B cell (primary cell): ENCODE data around the gene MYRIP. TPM values are rescaled to one million over a fixed set of nuclear protein-coding genes. Genes with fewer than 3 reads are reported as not detected.

Experiments
- ATAC-seq: fragments of 200-7000 bp; cut with Tn5 transposase; one replicate; pipeline ENCODE4 v1.10.0; 2021; ENCODE audit warnings: low read depth, mild to moderate bottlenecking, moderate number of reproducible peaks, moderate library complexity
- CTCF ChIA-PET: fragments of 350-600 bp; sonication (Branson Sonifier 250); formaldehyde crosslinking; loops from one replicate; lab custom pipeline; 2021; ENCODE audit warnings: antibody characterized with exemption, inconsistent platforms; lab: Charles Lee
- POLR2A ChIA-PET: fragments of 350-600 bp; sonication (Branson Sonifier 250); formaldehyde crosslinking; loops from one replicate; lab custom pipeline; 2021; ENCODE audit warnings: antibody characterized with exemption; lab: Charles Lee
- DNase-seq: peaks from one replicate; pipeline ENCODE4 v3.0.0; 2013
- H2AFZ ChIP-seq: 2 replicates; pipeline ENCODE4 v1.6.1; 2012; ENCODE audit warnings: mild to moderate bottlenecking, low read depth, low read length; ENCODE audit not compliant: insufficient read depth, poor library complexity, severe bottlenecking
- H3K27ac ChIP-seq, 2 donors: 1 replicate in 1 of 2; 2 replicates in 1 of 2; pipeline ENCODE4 v1.5.1; 2012 to 2013; ENCODE audit warnings: low read length in 2 of 2, mild to moderate bottlenecking in 2 of 2, moderate library complexity in 1 of 2
- H3K27me3 ChIP-seq, 4 experiments: fragments of 200-600 bp in 1 of 4; sonication (generic) in 1 of 4; replicated peaks in 1 of 4; 1 replicate in 2 of 4; 2 replicates in 2 of 4; pipeline versions ENCODE4 v1.6.1 to v1.7.0; 2013 to 2016; ENCODE audit warnings: low read length in 3 of 4, mild to moderate bottlenecking in 2 of 4, mixed read lengths in 1 of 4, moderate library complexity in 1 of 4; ENCODE audit not compliant: insufficient read depth in 4 of 4, control insufficient read depth in 3 of 4; ENCODE audit errors: control extremely low read depth in 1 of 4
- H3K36me3 ChIP-seq, 2 experiments: replicated peaks in 1 of 2; 1 replicate in 1 of 2; 2 replicates in 1 of 2; pipeline versions ENCODE4 v1.6.1 to v1.7.1; 2013; ENCODE audit warnings: low read length in 1 of 2; ENCODE audit not compliant: insufficient read depth in 2 of 2, control insufficient read depth in 1 of 2; ENCODE audit errors: control extremely low read depth in 1 of 2, extremely low read depth in 1 of 2
- H3K4me1 ChIP-seq, 2 donors: fragments of 200-600 bp in 1 of 2; sonication (generic) in 1 of 2; 1 replicate in 1 of 2; 2 replicates in 1 of 2; pipeline versions ENCODE4 v1.5.1 to v1.6.1; 2013 to 2017; ENCODE audit warnings: low read length in 2 of 2; ENCODE audit not compliant: control insufficient read depth in 2 of 2, insufficient read depth in 2 of 2
- H3K4me2 ChIP-seq: replicated peaks from 2 replicates; pipeline ENCODE3; 2012; ENCODE audit warnings: mild to moderate bottlenecking, low read depth, low read length; ENCODE audit not compliant: poor library complexity, severe bottlenecking
- H3K4me3 ChIP-seq, 5 experiments: fragments of 200-600 bp in 1 of 5; sonication (generic) in 1 of 5; 1 replicate in 3 of 5; 2 replicates in 2 of 5; pipeline versions ENCODE4 v1.5.1 to v1.7.0; 2011 to 2016; ENCODE audit warnings: low read length in 4 of 5, mild to moderate bottlenecking in 4 of 5, low read depth in 2 of 5, control low read depth in 1 of 5, moderate library complexity in 1 of 5; ENCODE audit not compliant: insufficient read depth in 1 of 5; ENCODE audit errors: control extremely low read depth in 1 of 5, extremely low read depth in 1 of 5
- H3K79me2 ChIP-seq: fragments of 200-600 bp; sonication (generic); one replicate; pipeline ENCODE4 v1.6.0; 2016; ENCODE audit warnings: low read length; ENCODE audit not compliant: control insufficient read depth, insufficient read depth
- H3K9ac ChIP-seq: fragments of 200-600 bp; sonication (generic); 2 replicates; pipeline ENCODE4 v1.6.1; 2017; ENCODE audit warnings: mild to moderate bottlenecking, low read length, moderate library complexity
- H3K9me3 ChIP-seq, 3 donors: one replicate each; pipeline versions ENCODE4 v1.6.1 to v1.7.1; 2013; ENCODE audit warnings: low read length in 2 of 3; ENCODE audit not compliant: control insufficient read depth in 2 of 3, insufficient read depth in 1 of 3; ENCODE audit errors: control extremely low read depth in 1 of 3
- H4K20me1 ChIP-seq: 2 replicates; pipeline ENCODE4 v1.6.0; 2012; ENCODE audit warnings: mild to moderate bottlenecking, low read length; ENCODE audit not compliant: insufficient read depth, control insufficient read depth, poor library complexity, severe bottlenecking
- H3K27ac Mint-ChIP-seq: one replicate; pipeline ENCODE4 v1.8.0; 2021; ENCODE audit warnings: mixed read lengths
- H3K27me3 Mint-ChIP-seq: one replicate; pipeline ENCODE4 v1.8.0; 2021; ENCODE audit warnings: mixed read lengths
- H3K4me1 Mint-ChIP-seq: one replicate; pipeline ENCODE4 v1.8.0; 2021; ENCODE audit warnings: mixed read lengths
- H3K4me3 Mint-ChIP-seq: one replicate; pipeline ENCODE4 v1.8.0; 2021; ENCODE audit warnings: mixed read lengths
- H3K9me3 Mint-ChIP-seq: one replicate; pipeline ENCODE4 v1.8.0; 2022; ENCODE audit warnings: mixed read lengths; ENCODE audit not compliant: insufficient read depth
- EZH2 ChIP-seq: IDR thresholded peaks from 2 replicates; pipeline ENCODE4 v1.6.1; 2012; ENCODE audit warnings: borderline replicate concordance, low read depth, mild to moderate bottlenecking, moderate library complexity, low read length; ENCODE audit not compliant: insufficient read depth, poor library complexity, severe bottlenecking
- WGBS: methylation state at CpG from one replicate; pipeline ENCODE4 v1.1.5; 2013; ENCODE audit warnings: missing lambda C conversion rate; ENCODE audit not compliant: insufficient coverage; 5-methylcytosine and 5-hydroxymethylcytosine counted together
- intact Hi-C: fragments of 100-400 bp; cut with micrococcal nuclease; formaldehyde crosslinking; loops from one replicate; pipeline ENCODE4 v1.10.0; 2022
- polyA plus RNA-seq: library from polyadenylated mRNA; depleted of rRNA; stranded (reverse); fragments of >200 nt; gene quantifications from 2 replicates; pipeline ENCODE4 v1.2.3, GENCODE V29; 2012
- total RNA-seq, 2 donors: library from RNA; stranded (reverse); fragments of 120-200 nt in 1 of 2; gene quantifications; 1 replicate in 1 of 2; 2 replicates in 1 of 2; pipeline versions ENCODE4 v1.2.3 to v1.2.4, GENCODE V29; 2013 to 2022
- TF ChIP-seq, protein P1 (sequence below): fragments of 200-600 bp; IDR thresholded peaks from one replicate; pipeline ENCODE4 v1.8.0; 2022; ENCODE audit warnings: antibody characterized with exemption, mild to moderate bottlenecking

Gene MYRIP
- total and polyA plus RNA-seq, 2 donors (not counting 1 experiment from before 2014, with no cell fraction given): 0.03 to 0.10 TPM

DNA sequence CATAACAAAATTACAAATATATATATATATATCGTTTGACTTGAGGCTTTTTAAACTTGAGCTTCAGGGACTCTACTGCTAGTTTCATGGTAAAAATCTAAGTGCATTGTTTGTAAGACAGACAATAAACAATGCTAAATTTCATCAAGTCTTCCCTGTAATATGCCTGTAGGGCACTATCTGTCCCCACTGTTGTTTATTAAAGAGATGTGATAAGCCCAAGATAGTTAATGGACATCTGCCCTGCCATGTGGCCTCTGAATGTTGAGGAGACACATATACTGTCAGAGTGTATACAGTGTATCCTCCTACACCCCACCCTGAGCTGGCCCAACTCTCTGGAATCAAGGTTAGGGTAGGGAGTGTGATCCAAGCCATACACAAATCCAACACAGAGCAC lies 485.0 kb downstream of the MYRIP start:
- intact Hi-C loops: no loop called here

DNA sequence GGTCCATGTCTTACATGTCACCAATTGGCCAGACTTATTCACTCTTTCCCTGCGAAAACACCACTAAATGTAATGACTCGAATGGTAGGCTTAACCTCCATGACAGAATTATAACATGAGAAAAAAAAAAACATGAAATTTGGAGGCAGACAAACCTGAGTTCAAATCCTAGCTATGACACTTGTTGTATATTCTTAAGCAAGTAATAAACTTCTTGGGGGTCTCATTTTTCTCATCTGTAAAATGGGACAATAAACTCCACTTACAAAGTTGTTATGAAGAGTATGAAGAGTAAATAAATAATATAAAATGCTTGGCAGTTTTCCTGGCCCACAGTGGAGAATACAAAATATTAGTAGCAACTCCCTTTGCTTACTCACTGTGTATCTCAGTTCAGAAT lies 488.7 kb downstream of the MYRIP start:
- ChIA-PET POLR2A (no interaction called here), CTCF (interaction anchor here (1.7 kb wide), 1 partner anchor 19 kb away, joined by 5 read pairs; no protein-coding TSS in a partner anchor)
- H3K27me3 Mint-ChIP-seq: no peaks in the 10 kb centered on the region
- intact Hi-C loops: no loop called here
- Histone ChIP-seq H3K27ac (no peak overlapping the region), H3K4me2 (no peak overlapping the region), H2AFZ (no peak overlapping the region), H3K27me3 (no peaks in the 10 kb centered on the region), H3K4me3 (no peak overlapping the region), H3K4me1 (no peaks in the 10 kb centered on the region), H4K20me1 (no peaks in the 10 kb centered on the region), H3K9ac (no peak overlapping the region), H3K9me3 (no peaks in the 10 kb centered on the region), H3K36me3 (peaks cover 0 to 14% of the 10 kb centered on the region in 2 experiments), H3K79me2 (no peaks in the 10 kb centered on the region)
- no peak for ATAC-seq
- H3K9me3 Mint-ChIP-seq: no peaks in the 10 kb centered on the region
- no peaks in the 10 kb centered on the region for H3K4me1 Mint-ChIP-seq
- DNase-seq: no peak
- no peak for TF ChIP-seq EZH2
- TF ChIP-seq, protein P1, sequence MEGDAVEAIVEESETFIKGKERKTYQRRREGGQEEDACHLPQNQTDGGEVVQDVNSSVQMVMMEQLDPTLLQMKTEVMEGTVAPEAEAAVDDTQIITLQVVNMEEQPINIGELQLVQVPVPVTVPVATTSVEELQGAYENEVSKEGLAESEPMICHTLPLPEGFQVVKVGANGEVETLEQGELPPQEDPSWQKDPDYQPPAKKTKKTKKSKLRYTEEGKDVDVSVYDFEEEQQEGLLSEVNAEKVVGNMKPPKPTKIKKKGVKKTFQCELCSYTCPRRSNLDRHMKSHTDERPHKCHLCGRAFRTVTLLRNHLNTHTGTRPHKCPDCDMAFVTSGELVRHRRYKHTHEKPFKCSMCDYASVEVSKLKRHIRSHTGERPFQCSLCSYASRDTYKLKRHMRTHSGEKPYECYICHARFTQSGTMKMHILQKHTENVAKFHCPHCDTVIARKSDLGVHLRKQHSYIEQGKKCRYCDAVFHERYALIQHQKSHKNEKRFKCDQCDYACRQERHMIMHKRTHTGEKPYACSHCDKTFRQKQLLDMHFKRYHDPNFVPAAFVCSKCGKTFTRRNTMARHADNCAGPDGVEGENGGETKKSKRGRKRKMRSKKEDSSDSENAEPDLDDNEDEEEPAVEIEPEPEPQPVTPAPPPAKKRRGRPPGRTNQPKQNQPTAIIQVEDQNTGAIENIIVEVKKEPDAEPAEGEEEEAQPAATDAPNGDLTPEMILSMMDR: no peak
- no CpG with 5 or more reads among the region's 2 CpGs for WGBS
- H3K27ac Mint-ChIP-seq: no peak overlapping the region
- no peak overlapping the region for H3K4me3 Mint-ChIP-seq

More for the DNA sequence above, 485.0 kb downstream of the MYRIP start:
- H3K4me2 ChIP-seq: no peak overlapping the region
- no peak overlapping the region for H3K27ac ChIP-seq
- H3K27ac Mint-ChIP-seq: no peak overlapping the region
- H4K20me1 ChIP-seq: no peaks in the 10 kb centered on the region
- ChIA-PET CTCF (interaction anchor here (1.4 kb wide), 1 partner anchor 14 kb away, joined by 4 read pairs; no protein-coding TSS in a partner anchor), POLR2A (no interaction called here)
- ATAC-seq: no peak
- DNase-seq: no peak
- no peak overlapping the region for H2AFZ ChIP-seq
- no peak for TF ChIP-seq EZH2
- TF ChIP-seq, protein P1: no peak
- WGBS: no CpG with 5 or more reads among the region's 1 CpG
- H3K79me2 ChIP-seq: no peaks in the 10 kb centered on the region
- H3K4me3 Mint-ChIP-seq: no peak overlapping the region
- H3K4me1 ChIP-seq: no peaks in the 10 kb centered on the region
- no peaks in the 10 kb centered on the region for H3K9me3 Mint-ChIP-seq
- no peak overlapping the region for H3K9ac ChIP-seq
- H3K4me1 Mint-ChIP-seq: no peaks in the 10 kb centered on the region
- peaks cover 0 to 12% of the 10 kb centered on the region in 2 experiments for H3K36me3 ChIP-seq
- peaks cover 0 to 16% (median 9%) of the 10 kb centered on the region in 3 donors for H3K9me3 ChIP-seq
- H3K27me3 Mint-ChIP-seq: no peaks in the 10 kb centered on the region
- no peak overlapping the region for H3K4me3 ChIP-seq
- no peaks in the 10 kb centered on the region for H3K27me3 ChIP-seq
